H9 (cell line): ENCODE results near the gene PLEKHA5. TPM values are rescaled to one million over a fixed set of nuclear protein-coding genes. Genes with fewer than 3 reads are reported as not detected.

Experiments
- DNase-seq: peaks from one replicate; pipeline ENCODE4 v3.0.0-alpha.2; 2017
- H2AFZ ChIP-seq: one replicate; pipeline ENCODE4 v1.6.1; 2013; ENCODE audit warnings: mild to moderate bottlenecking, low read length, control low read depth, moderate library complexity
- H2AK5ac ChIP-seq: 2 replicates; pipeline ENCODE4 v1.6.1; 2013; ENCODE audit warnings: low read length, control low read depth, mixed read lengths; ENCODE audit not compliant: insufficient read length
- H2BK120ac ChIP-seq: one replicate; pipeline ENCODE4 v1.6.1; 2013; ENCODE audit warnings: low read depth, mild to moderate bottlenecking, low read length, control low read depth, inconsistent platforms; ENCODE audit not compliant: poor library complexity, severe bottlenecking
- H2BK12ac ChIP-seq: 2 replicates; pipeline ENCODE4 v1.6.1; 2013; ENCODE audit warnings: low read length, control low read depth, mixed read lengths, low read depth; ENCODE audit not compliant: insufficient read length
- H2BK15ac ChIP-seq: 2 replicates; pipeline ENCODE4 v1.6.1; 2013; ENCODE audit warnings: low read depth, low read length, control low read depth
- H2BK20ac ChIP-seq: one replicate; pipeline ENCODE4 v1.6.1; 2013; ENCODE audit warnings: low read depth, mild to moderate bottlenecking, low read length, control low read depth, inconsistent platforms; ENCODE audit not compliant: poor library complexity, severe bottlenecking
- H2BK5ac ChIP-seq: 2 replicates; pipeline ENCODE4 v1.6.1; 2013; ENCODE audit warnings: low read length, control low read depth, mixed read lengths; ENCODE audit not compliant: insufficient read length
- H3K14ac ChIP-seq: 2 replicates; pipeline ENCODE4 v1.6.1; 2013; ENCODE audit warnings: low read length, control low read depth; ENCODE audit not compliant: insufficient read depth
- H3K18ac ChIP-seq: 2 replicates; pipeline ENCODE4 v1.6.1; 2013; ENCODE audit warnings: low read depth, mild to moderate bottlenecking, mixed read lengths, low read length, control low read depth; ENCODE audit not compliant: insufficient read length
- H3K23ac ChIP-seq: 2 replicates; pipeline ENCODE4 v1.6.1; 2013; ENCODE audit warnings: low read length, control low read depth, mixed read lengths, low read depth; ENCODE audit not compliant: insufficient read length
- H3K23me2 ChIP-seq: 2 replicates; pipeline ENCODE4 v1.6.1; 2013; ENCODE audit warnings: low read depth, mild to moderate bottlenecking, mixed read lengths, low read length, control low read depth; ENCODE audit not compliant: insufficient read length, poor library complexity, severe bottlenecking
- H3K27ac ChIP-seq: 2 replicates; pipeline ENCODE4 v1.5.1; 2013; ENCODE audit warnings: low read length, control low read depth, mixed read lengths, low read depth; ENCODE audit not compliant: insufficient read length
- H3K27me3 ChIP-seq: 2 replicates; pipeline ENCODE4 v1.6.1; 2013; ENCODE audit warnings: low read length, control low read depth, inconsistent platforms; ENCODE audit not compliant: insufficient read depth
- H3K4ac ChIP-seq: 2 replicates; pipeline ENCODE4 v1.6.1; 2013; ENCODE audit warnings: low read depth, mild to moderate bottlenecking, control low read depth, inconsistent platforms, low read length, moderate library complexity
- H3K4me1 ChIP-seq: 2 replicates; pipeline ENCODE4 v1.6.1; 2013; ENCODE audit warnings: low read length, control low read depth, inconsistent platforms; ENCODE audit not compliant: insufficient read depth
- H3K4me2 ChIP-seq: 2 replicates; pipeline ENCODE4 v1.6.1; 2013; ENCODE audit warnings: low read length, control low read depth, mixed read lengths; ENCODE audit not compliant: insufficient read length, insufficient read depth
- H3K56ac ChIP-seq: 2 replicates; pipeline ENCODE4 v1.6.1; 2013; ENCODE audit warnings: low read depth, mild to moderate bottlenecking, mixed read lengths, low read length, control low read depth; ENCODE audit not compliant: insufficient read length
- H3K79me1 ChIP-seq: 2 replicates; pipeline ENCODE4 v1.6.1; 2013; ENCODE audit warnings: low read depth, mild to moderate bottlenecking, moderate library complexity, low read length, control low read depth, inconsistent platforms; ENCODE audit not compliant: insufficient read depth, poor library complexity, severe bottlenecking
- H3K79me2 ChIP-seq: 2 replicates; pipeline ENCODE4 v1.6.1; 2013; ENCODE audit warnings: low read length, control low read depth, inconsistent platforms; ENCODE audit not compliant: insufficient read depth
- H3K9ac ChIP-seq: 2 replicates; pipeline ENCODE4 v1.6.1; 2013; ENCODE audit warnings: low read length, control low read depth, mixed read lengths; ENCODE audit not compliant: insufficient read length; ENCODE audit errors: extremely low read depth
- H3K9me3 ChIP-seq: one replicate; pipeline ENCODE4 v1.6.1; 2013; ENCODE audit warnings: low read depth, low read length, inconsistent platforms; ENCODE audit not compliant: control insufficient read depth
- H3T11ph ChIP-seq: one replicate; pipeline ENCODE4 v1.6.1; 2013; ENCODE audit warnings: mild to moderate bottlenecking, low read length, control low read depth, inconsistent platforms
- H4K20me1 ChIP-seq: one replicate; pipeline ENCODE4 v1.6.1; 2013; ENCODE audit not compliant: control insufficient read depth, insufficient read length, insufficient read depth
- H4K5ac ChIP-seq: 2 replicates; pipeline ENCODE4 v1.6.1; 2013; ENCODE audit warnings: low read depth, mild to moderate bottlenecking, mixed read lengths, low read length, control low read depth; ENCODE audit not compliant: insufficient read length
- H4K8ac ChIP-seq: replicated peaks from 2 replicates; pipeline ENCODE4 v1.6.1; 2013; ENCODE audit warnings: low read length, control low read depth, mixed read lengths, low read depth; ENCODE audit not compliant: insufficient read length
- H4K91ac ChIP-seq: 2 replicates; pipeline ENCODE4 v1.6.1; 2013; ENCODE audit warnings: low read depth, mild to moderate bottlenecking, moderate library complexity, mixed read lengths, low read length, control low read depth; ENCODE audit not compliant: insufficient read length
- H3K27ac Mint-ChIP-seq, 3 experiments: 2 replicates in 2 of 3; 3 replicates in 1 of 3; pipeline ENCODE4 v1.8.0; 2020 to 2021; ENCODE audit warnings: mixed read lengths in 3 of 3, mild to moderate bottlenecking in 1 of 3, moderate library complexity in 1 of 3
- H3K27me3 Mint-ChIP-seq: 2 replicates; pipeline ENCODE4 v1.8.0; 2021; ENCODE audit warnings: low read depth, mild to moderate bottlenecking, moderate library complexity, mixed read lengths
- H3K36me3 Mint-ChIP-seq, 3 experiments: 2 replicates in 2 of 3; 3 replicates in 1 of 3; pipeline ENCODE4 v1.8.0; 2020 to 2021; ENCODE audit warnings: low read depth in 3 of 3, mixed read lengths in 3 of 3; ENCODE audit not compliant: insufficient read depth in 1 of 3
- H3K4me1 Mint-ChIP-seq, 2 experiments: 2 replicates each; pipeline ENCODE4 v1.8.0; 2020; ENCODE audit warnings: mixed read lengths in 2 of 2
- H3K4me3 Mint-ChIP-seq, 2 experiments: 2 replicates in 1 of 2; 3 replicates in 1 of 2; pipeline ENCODE4 v1.8.0; 2020 to 2021; ENCODE audit warnings: mild to moderate bottlenecking in 2 of 2, mixed read lengths in 2 of 2, moderate library complexity in 1 of 2
- H3K9me3 Mint-ChIP-seq, 2 experiments: 2 replicates in 1 of 2; 3 replicates in 1 of 2; pipeline ENCODE4 v1.8.0; 2020; ENCODE audit warnings: mild to moderate bottlenecking in 2 of 2, mixed read lengths in 2 of 2, moderate library complexity in 1 of 2
- WGBS: extraction: QIAGEN DNeasy Blood & Tissue Kit; methylation state at CpG from one replicate; pipeline ENCODE4 v1.1.7; 2013; ENCODE audit warnings: missing lambda C conversion rate, low lambda C conversion rate, mixed read lengths; ENCODE audit not compliant: insufficient read length; ENCODE audit errors: extremely low coverage; 5-methylcytosine and 5-hydroxymethylcytosine counted together
- total RNA-seq: library from RNA; stranded (reverse); gene quantifications from 2 replicates; pipeline ENCODE4 v1.2.1, GENCODE V29; 2021
- TF ChIP-seq, protein P1 (sequence below): fragments of 200-600 bp; sonication (generic); conservative IDR thresholded peaks from 3 replicates; pipeline ENCODE4 v1.8.0; 2021; ENCODE audit warnings: antibody characterized with exemption, mild to moderate bottlenecking

Gene PLEKHA5
- total RNA-seq, 1 experiment from 2014 or later, result 86.7 TPM

- Mint-ChIP-seq H3K27me3 (no peaks in the 10 kb centered on the region), H3K9me3 (no peaks in the 10 kb centered on the region), H3K27ac (no peak overlapping the region), H3K36me3 (peaks cover 1 to 12% (median 8%) of the 10 kb centered on the region in 3 experiments; a peak in 6 of 7 replicates), H3K4me3 (no peak overlapping the region), H3K4me1 (peaks cover 61 to 69% of the 10 kb centered on the region in 2 experiments)
- no peak overlapping the region for H2AFZ ChIP-seq
- TF ChIP-seq, protein P1, sequence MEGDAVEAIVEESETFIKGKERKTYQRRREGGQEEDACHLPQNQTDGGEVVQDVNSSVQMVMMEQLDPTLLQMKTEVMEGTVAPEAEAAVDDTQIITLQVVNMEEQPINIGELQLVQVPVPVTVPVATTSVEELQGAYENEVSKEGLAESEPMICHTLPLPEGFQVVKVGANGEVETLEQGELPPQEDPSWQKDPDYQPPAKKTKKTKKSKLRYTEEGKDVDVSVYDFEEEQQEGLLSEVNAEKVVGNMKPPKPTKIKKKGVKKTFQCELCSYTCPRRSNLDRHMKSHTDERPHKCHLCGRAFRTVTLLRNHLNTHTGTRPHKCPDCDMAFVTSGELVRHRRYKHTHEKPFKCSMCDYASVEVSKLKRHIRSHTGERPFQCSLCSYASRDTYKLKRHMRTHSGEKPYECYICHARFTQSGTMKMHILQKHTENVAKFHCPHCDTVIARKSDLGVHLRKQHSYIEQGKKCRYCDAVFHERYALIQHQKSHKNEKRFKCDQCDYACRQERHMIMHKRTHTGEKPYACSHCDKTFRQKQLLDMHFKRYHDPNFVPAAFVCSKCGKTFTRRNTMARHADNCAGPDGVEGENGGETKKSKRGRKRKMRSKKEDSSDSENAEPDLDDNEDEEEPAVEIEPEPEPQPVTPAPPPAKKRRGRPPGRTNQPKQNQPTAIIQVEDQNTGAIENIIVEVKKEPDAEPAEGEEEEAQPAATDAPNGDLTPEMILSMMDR, result no peak
- H2BK15ac ChIP-seq, result no peak overlapping the region
- H4K20me1 ChIP-seq, result no peaks in the 10 kb centered on the region
- no peak for DNase-seq
- no peaks in the 10 kb centered on the region for H3K9me3 ChIP-seq
- H2AK5ac ChIP-seq, result no peak overlapping the region
- H3K4me2 ChIP-seq, result no peak overlapping the region
- no peak overlapping the region for H2BK5ac ChIP-seq
- no peak overlapping the region for H2BK12ac ChIP-seq
- H3K18ac ChIP-seq, result no peak overlapping the region
- H3T11ph ChIP-seq, result no peak overlapping the region
- no peak overlapping the region for H3K27ac ChIP-seq
- no peaks in the 10 kb centered on the region for H3K27me3 ChIP-seq
- H4K91ac ChIP-seq, result no peak overlapping the region
- no peak overlapping the region for H3K9ac ChIP-seq
- H3K23ac ChIP-seq, result no peak overlapping the region
- H4K8ac ChIP-seq, result no peak overlapping the region
- H2BK120ac ChIP-seq, result no peak overlapping the region
- H3K79me2 ChIP-seq, result peaks cover 17% of the 10 kb centered on the region; the same call in 1 of the 2 replicates
- no peak overlapping the region for H3K56ac ChIP-seq
- no peak overlapping the region for H2BK20ac ChIP-seq
- H3K79me1 ChIP-seq, result no peaks in the 10 kb centered on the region
- WGBS, result no CpG with 5 or more reads among the region's 1 CpG
- H3K4me1 ChIP-seq, result peaks cover 3% of the 10 kb centered on the region; the same call in 1 of the 2 replicates
- no peak overlapping the region for H3K14ac ChIP-seq
- no peak overlapping the region for H3K4ac ChIP-seq
- no peaks in the 10 kb centered on the region for H3K23me2 ChIP-seq
- H4K5ac ChIP-seq, result no peak overlapping the region
Observed at GRCh38 chr12:19169222-19169621, 39.7 kb downstream of the PLEKHA5 start.
